ENCODE measurements around the gene IZUMO2. TPM values are rescaled to one million over a fixed set of nuclear protein-coding genes. Genes with fewer than 3 reads are reported as not detected.

Gene IZUMO2
- polyA plus RNA-seq, 1 of the 3 experiments (the other 2 are of a cell fraction): not detected

DNA sequence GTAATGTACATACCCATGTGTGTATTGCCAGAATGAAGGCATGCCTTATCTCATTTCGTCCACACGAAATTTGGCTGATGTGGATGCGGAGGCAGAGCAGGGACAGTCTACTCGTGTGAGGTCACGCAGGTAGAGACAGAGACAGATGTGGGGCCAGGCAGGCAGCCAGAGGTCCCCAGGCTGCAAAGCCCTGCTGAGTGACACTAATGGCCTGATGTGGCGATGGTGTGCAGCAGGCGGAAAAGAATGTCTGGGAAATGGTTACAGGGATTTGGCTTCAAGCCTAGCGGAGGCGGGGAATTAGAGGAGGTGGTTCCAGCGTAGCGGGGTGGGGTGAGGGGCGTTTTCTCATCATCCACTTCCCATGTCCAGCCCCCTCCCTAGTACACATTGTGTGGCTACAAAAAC, 4.2 kb upstream of the IZUMO2 start:
- ChIA-PET CTCF (no interaction called here), POLR2A (no interaction called here)
- WGBS (ENCODE audit: low lambda C conversion rate): 18% methylated on average over 12 of the region's 12 CpGs
- Histone ChIP-seq H3K4me2 (no peak overlapping the region), H3K79me2 (ENCODE audit: insufficient read depth) (no peaks in the 10 kb centered on the region), H3K9me3 (no peaks in the 10 kb centered on the region), H3K27me3 (ENCODE audit: insufficient read depth) (peaks cover 66% of the 10 kb centered on the region), H3F3A (replicated peaks; ENCODE audit: insufficient read depth) (no peaks in the 10 kb centered on the region), H3K9ac (no peak overlapping the region), H3K27ac (ENCODE audit: low read depth in 2 of 2, low read length in 1 of 2) (no peak overlapping the region), H3K36me3 (replicated peaks in 1 of 2; ENCODE audit: control insufficient read depth in 1 of 2, insufficient read depth in 2 of 2, low read length in 1 of 2) (no peaks in the 10 kb centered on the region), H3K4me3 (ENCODE audit: low read depth in 2 of 2, low read length in 1 of 2) (no peak overlapping the region), H3K9me2 (no peaks in the 10 kb centered on the region), H4K20me1 (ENCODE audit: insufficient read depth) (no peaks in the 10 kb centered on the region), H2AFZ (ENCODE audit: low read depth) (no peak overlapping the region), H3K4me1 (ENCODE audit: control insufficient read depth in 1 of 2, insufficient read depth in 2 of 2, low read depth in 1 of 2, low read length in 1 of 2) (no peaks in the 10 kb centered on the region)
- TF ChIP-seq FOXJ3 (CRISPR knock-in tag; IDR thresholded peaks at IDR 0.05) (no peak), RAD21 (IDR thresholded peaks at IDR 0.05; ENCODE audit: low read length) (no peak), ELF1 (IDR thresholded peaks at IDR 0.05) (no peak), FOSL2 (IDR thresholded peaks at IDR 0.05; ENCODE audit: borderline replicate concordance, low read depth) (no peak), EZH2phosphoT487 (IDR thresholded peaks at IDR 0.05; ENCODE audit: borderline replicate concordance, low read depth) (no peak), RFX5 (IDR thresholded peaks at IDR 0.05; ENCODE audit: low read length) (no peak), SMC3 (IDR thresholded peaks at IDR 0.05; ENCODE audit: low read depth, low read length) (no peak), MEF2A (IDR thresholded peaks at IDR 0.05; ENCODE audit: borderline replicate concordance, low read depth) (no peak), POLR2AphosphoS5 (IDR thresholded peaks at IDR 0.05; ENCODE audit: low read depth, low read length) (no peak)
- TF ChIP-seq, protein P1, sequence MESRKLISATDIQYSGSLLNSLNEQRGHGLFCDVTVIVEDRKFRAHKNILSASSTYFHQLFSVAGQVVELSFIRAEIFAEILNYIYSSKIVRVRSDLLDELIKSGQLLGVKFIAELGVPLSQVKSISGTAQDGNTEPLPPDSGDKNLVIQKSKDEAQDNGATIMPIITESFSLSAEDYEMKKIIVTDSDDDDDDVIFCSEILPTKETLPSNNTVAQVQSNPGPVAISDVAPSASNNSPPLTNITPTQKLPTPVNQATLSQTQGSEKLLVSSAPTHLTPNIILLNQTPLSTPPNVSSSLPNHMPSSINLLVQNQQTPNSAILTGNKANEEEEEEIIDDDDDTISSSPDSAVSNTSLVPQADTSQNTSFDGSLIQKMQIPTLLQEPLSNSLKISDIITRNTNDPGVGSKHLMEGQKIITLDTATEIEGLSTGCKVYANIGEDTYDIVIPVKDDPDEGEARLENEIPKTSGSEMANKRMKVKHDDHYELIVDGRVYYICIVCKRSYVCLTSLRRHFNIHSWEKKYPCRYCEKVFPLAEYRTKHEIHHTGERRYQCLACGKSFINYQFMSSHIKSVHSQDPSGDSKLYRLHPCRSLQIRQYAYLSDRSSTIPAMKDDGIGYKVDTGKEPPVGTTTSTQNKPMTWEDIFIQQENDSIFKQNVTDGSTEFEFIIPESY (IDR thresholded peaks at IDR 0.05; ENCODE audit: borderline replicate concordance, low read depth): no peak
- no peak for DNase-seq

DNA sequence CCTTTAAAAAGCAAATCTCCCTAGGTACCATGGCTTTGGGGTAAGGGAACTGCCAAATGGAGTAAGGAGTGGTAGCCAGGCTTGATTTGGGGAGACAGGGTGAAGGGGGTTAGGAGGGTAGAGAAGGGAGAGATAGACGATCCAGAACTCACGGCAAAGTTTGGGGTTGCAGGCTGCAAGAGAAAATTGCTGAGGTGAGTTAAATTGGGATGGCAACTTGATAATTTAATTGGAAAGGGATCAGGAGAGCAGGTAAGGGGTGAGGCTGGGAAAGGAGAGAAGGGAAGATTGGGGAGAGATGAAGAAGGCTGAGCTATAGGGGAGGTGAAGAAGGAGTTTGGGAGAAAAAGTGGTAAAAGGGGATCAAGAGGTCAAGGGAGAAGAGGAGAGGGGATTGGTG, 4.0 kb downstream of the IZUMO2 start:
- 9% methylated on average over 2 of the region's 2 CpGs for WGBS (ENCODE audit: low lambda C conversion rate)
- no peak overlapping the region for H3K4me2 ChIP-seq
- no peak for DNase-seq
- no peak overlapping the region for H3K9ac ChIP-seq
- CTCF ChIA-PET: no interaction called here
- H2AFZ ChIP-seq (ENCODE audit: low read depth): no peak overlapping the region
- H3K4me3 ChIP-seq (ENCODE audit: low read depth in 2 of 2, low read length in 1 of 2): no peak overlapping the region
- no peaks in the 10 kb centered on the region for H3K9me3 ChIP-seq
- no peaks in the 10 kb centered on the region for H4K20me1 ChIP-seq (ENCODE audit: insufficient read depth)
- H3K4me1 ChIP-seq (ENCODE audit: control insufficient read depth in 1 of 2, insufficient read depth in 2 of 2, low read depth in 1 of 2, low read length in 1 of 2): no peaks in the 10 kb centered on the region
- no peak for TF ChIP-seq FOXJ3 (CRISPR knock-in tag; IDR thresholded peaks at IDR 0.05)
- TF ChIP-seq, protein P1 (IDR thresholded peaks at IDR 0.05; ENCODE audit: borderline replicate concordance, low read depth): no peak
- TF ChIP-seq, protein P2, sequence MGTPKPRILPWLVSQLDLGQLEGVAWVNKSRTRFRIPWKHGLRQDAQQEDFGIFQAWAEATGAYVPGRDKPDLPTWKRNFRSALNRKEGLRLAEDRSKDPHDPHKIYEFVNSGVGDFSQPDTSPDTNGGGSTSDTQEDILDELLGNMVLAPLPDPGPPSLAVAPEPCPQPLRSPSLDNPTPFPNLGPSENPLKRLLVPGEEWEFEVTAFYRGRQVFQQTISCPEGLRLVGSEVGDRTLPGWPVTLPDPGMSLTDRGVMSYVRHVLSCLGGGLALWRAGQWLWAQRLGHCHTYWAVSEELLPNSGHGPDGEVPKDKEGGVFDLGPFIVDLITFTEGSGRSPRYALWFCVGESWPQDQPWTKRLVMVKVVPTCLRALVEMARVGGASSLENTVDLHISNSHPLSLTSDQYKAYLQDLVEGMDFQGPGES (IDR thresholded peaks at IDR 0.05; ENCODE audit: low read depth, low read length): no peak
- TF ChIP-seq FOSL2 (IDR thresholded peaks at IDR 0.05; ENCODE audit: borderline replicate concordance, low read depth): no peak
- TF ChIP-seq SIN3A (IDR thresholded peaks at IDR 0.05; ENCODE audit: borderline replicate concordance, low read depth, low read length): no peak
- no peak for TF ChIP-seq TAF1 (IDR thresholded peaks at IDR 0.05; ENCODE audit: borderline replicate concordance, low read depth, low read length)
- TF ChIP-seq RFX5 (IDR thresholded peaks at IDR 0.05; ENCODE audit: low read length): no peak
- no peak for TF ChIP-seq MXI1 (IDR thresholded peaks at IDR 0.05; ENCODE audit: low read depth, low read length)
- TF ChIP-seq CHD2 (IDR thresholded peaks at IDR 0.05; ENCODE audit: low read length, partially characterized antibody): no peak
- TF ChIP-seq POLR2AphosphoS5 (IDR thresholded peaks at IDR 0.05; ENCODE audit: low read depth, low read length): no peak
- POLR2A ChIA-PET: no interaction called here
- H3K79me2 ChIP-seq (ENCODE audit: insufficient read depth): no peaks in the 10 kb centered on the region
- H3K27me3 ChIP-seq (ENCODE audit: insufficient read depth): peaks cover 6% of the 10 kb centered on the region; the same call in 1 of the 2 replicates
- no peak overlapping the region for H3K27ac ChIP-seq (ENCODE audit: low read depth in 2 of 2, low read length in 1 of 2)
- H3K9me2 ChIP-seq: no peaks in the 10 kb centered on the region
- no peaks in the 10 kb centered on the region for H3K36me3 ChIP-seq (replicated peaks in 1 of 2; ENCODE audit: control insufficient read depth in 1 of 2, insufficient read depth in 2 of 2, low read length in 1 of 2)
- no peaks in the 10 kb centered on the region for H3F3A ChIP-seq (replicated peaks; ENCODE audit: insufficient read depth)

Data from SK-N-SH (cell line).